GM21737 (cell line): ENCODE results near the gene TRIM38.
"Not testable (repeated sequence)": the region's sequence is repeated elsewhere in the genome, so short reads cannot be mapped to it uniquely, and the experiment has no call there.

Experiments
- ATAC-seq: cut with Tn5 transposase; IDR thresholded peaks from one replicate; pipeline ENCODE4 v1.9.1; 2021; ENCODE audit warnings: mild to moderate bottlenecking, moderate library complexity; ENCODE audit not compliant: unreplicated experiment

TRIM38 gene, protein sequence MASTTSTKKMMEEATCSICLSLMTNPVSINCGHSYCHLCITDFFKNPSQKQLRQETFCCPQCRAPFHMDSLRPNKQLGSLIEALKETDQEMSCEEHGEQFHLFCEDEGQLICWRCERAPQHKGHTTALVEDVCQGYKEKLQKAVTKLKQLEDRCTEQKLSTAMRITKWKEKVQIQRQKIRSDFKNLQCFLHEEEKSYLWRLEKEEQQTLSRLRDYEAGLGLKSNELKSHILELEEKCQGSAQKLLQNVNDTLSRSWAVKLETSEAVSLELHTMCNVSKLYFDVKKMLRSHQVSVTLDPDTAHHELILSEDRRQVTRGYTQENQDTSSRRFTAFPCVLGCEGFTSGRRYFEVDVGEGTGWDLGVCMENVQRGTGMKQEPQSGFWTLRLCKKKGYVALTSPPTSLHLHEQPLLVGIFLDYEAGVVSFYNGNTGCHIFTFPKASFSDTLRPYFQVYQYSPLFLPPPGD

DNA sequence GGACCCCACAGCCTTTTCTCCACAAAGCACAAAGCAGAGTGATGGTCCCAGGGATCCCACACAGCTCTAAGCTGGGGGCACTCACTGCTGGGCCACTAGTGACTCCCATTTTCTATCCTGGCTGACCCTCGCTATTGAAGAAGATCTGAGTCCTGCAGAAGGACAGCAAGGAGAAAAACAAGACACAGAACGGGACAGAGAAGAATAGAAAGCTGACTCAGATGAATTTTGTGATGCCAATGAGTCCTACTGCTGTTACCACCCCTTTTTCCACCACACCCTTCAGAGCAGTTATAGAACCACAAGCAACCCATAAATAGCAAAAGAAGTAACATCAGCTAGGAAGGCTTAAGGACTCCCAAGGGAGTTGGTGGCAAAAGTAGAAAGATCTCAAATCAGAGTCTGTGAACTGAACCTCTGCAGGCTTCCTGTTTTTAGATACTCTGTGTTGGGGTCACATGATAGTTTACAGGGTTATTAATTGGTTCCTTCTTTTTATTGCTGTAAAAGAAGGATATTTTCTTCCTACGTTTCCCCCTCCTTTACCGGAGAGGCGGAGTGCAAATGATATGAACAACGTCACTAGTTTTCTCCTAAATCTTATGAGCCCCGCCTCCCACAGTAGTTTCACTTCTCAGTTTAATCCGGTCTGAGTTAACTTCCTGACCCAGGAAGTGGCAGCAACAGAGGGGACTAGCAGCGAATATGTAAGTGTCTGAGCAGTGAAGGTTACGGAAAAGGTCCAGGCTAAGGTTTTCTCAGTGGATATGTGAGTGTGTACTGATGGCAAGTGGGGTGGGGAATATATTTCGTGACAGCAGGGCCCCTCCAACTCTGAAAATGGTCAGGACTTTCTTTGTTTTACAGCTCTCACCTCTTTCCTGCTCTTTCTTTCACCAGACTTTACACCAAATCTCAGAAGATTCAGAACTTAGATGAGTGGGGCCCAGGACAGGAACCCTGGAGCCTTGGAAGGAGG lies at the start of gene TRIM38:
Gene TRIM38 (plus strand): TSS at position 654 of the 979 bp plus-strand sequence. CDS start 3,721 bp downstream, outside the sequence.
- peak; percentile 72 for ATAC-seq

DNA sequence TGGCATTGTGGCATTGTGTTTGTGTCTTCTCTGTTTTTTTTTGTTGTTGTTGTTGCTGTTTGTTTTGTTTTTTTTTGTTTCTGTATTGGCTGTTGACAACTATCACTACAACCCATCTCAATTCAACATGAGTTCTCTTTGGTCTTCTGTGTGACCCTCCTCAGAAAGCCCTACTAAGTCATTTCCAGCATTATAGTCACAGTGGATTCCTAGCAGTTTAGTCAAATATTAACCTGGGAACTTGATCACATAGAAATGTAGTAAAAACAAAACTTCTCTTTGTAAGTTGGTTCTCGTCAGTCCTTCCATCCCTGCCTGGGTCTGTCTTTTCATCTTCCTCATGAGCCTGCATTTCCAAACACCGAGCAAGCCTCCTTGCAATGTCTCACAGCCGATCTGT lies 48.9 kb upstream of the TRIM38 start:
- ATAC-seq = no peak

DNA sequence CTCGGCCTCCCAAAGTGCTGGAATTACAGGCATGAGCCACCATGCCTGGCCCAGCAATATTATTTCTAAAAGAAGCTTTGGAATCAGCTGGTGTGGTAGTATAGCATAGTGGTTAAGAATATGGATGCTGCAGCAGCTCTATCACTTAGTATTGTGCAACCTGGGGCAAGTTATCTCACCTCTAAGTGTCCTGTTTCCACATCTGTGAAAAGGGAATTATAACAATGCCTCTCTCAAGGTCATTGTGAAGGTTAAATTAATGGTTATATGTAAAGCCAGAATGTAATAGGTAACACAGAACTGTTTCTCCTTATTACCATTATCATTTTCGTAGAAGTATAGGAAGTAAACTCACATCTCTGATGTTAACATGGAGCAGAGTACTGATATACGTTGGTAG lies 46.3 kb upstream of the TRIM38 start:
- ATAC-seq = no peak

DNA sequence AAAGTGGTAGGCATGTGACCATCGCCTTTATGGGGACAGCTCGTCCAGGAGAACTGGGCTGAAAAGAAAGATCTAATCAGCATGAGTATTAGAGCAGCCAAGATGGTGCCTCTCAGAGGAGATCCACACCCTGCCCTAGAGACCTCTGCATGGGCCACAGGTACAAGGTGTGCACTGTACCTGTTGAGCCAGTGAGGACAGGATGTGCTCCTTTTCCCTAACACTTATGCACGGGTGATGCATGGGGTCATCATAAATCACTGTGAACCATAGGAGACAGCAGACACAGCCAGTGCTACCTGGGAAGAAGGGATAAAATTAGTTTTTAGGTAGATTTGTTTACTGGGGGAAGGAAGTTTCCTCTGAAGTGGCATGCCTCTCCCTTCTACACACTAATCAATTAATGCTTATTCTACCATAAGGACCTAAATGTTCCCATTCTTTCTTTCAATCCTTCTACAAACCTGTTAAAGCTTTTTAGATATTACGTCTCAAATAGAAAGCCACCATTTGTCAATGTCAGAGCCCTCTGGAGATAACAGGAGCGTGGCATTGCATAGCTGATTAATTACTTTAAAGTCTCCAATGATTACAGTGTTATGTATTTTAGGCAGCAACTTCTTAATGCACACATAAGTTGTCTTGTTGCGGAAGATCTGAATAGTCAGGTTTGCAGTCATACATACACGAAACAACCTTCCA lies 45.7 kb upstream of the TRIM38 start:
- ATAC-seq = no peak

DNA sequence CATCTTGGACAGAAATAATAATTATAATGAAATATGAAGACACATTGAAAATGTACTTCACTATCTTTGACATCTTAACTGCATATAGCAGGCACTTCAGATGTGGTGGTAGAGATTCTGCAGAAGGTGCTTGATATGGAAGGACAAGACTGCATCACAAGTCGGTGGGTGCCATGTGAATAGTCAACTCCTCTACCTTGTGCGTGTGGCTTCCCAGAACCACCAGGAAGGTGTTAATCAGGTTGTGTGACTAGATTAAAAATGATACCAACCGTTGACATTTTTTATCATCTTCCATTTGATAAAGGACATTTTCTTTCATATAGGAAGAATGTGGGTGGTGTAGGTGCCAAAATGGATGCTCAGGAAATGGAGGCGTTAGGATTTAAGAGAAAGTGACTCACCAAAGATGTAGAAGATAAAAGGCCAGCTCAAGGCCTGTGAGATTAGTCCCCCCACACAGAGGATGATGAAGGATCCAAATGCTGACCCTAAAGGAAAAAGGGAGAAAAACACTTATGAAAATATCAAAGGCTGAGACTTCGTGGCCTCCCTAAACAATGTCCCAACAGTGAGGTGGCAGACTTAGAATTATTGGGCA lies 44.4 kb upstream of the TRIM38 start:
- ATAC-seq = no peak

DNA sequence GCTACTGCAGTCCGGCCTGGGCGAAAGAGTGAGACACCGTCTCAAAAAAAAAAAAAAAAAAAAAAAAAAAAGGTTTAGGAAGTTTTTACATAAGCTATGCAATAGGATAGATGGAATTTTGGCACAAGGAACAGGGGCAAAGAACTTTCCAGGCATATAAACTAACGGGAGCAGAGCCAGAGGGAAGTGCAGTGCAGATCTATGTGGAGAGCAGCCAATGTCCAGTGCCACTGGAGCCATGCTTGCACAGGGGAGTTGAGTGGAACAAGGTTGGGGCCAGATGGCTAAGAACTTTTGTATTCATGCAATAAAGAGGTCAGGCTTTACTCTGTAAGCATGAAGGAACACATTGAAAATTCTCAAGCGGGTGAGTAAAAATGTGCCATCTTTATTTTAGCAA lies 42.9 kb upstream of the TRIM38 start:
- no peak for ATAC-seq

DNA sequence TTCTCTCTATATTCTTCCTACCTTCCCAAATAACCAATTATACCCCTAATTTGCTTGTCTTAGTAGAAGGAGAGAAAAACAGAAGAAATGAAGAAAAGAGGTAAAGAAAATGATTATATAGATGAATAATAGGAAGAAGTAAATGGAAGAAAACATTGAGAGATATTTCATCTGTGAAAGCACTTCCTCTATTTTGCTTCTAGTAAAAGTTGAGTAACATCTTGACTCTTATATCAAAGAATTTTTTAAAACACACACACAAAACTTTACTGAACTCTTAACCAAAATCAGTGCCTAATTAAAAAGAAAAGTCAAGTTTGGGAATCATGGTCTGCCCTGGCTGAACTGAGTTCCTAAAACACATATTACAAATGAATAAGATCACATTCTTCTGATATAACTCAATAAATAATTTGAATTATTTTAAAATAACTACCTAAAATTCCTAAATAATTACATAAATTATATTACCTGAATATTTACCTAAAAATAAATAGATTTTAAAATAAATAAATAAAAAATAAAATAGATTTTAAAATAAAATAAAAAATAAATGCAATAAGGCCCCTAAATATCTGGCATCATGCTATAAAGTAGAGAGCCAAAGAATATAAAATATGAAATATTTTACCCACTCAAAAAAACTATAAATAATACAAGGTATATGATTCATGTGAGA lies 40.9 kb upstream of the TRIM38 start:
- ATAC-seq = no peak

DNA sequence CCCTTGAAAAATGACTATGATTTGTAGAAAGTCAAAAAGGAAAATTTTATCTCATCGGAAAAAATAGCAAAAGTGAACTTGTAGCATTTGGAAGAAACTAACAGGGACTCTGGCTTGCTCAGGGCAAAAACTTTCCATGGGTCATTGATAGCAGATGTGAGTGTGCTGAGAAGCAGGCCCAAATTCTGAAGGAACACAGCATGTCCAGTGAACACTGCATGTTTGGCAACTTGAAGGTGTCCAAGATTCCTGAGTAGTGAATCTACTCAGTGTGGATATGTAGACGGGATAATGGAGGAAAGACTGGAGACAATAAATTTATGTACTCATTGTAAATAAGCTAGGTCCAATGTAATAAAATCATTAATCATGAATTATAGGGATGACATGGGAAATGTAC lies 40.3 kb upstream of the TRIM38 start:
- ATAC-seq = no peak

DNA sequence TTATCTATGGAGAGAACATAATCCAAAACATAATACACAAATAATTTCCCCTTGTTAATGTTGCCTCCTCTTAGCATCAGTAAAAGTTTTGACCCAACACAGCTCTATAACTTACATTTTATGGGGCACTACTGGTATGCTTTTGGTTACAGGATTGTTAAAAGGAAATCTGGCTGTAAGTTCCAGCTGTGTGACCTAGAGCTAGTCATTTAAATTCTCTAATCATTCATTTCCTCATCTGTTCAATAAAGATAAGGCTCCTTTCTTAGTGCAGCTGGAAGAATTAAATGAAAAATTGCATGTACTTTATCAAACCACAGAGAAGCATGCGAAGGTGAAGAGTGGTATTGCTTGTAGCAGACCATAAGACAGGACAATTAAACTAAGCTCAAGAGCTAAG lies 36.7 kb upstream of the TRIM38 start:
- ATAC-seq = no peak

DNA sequence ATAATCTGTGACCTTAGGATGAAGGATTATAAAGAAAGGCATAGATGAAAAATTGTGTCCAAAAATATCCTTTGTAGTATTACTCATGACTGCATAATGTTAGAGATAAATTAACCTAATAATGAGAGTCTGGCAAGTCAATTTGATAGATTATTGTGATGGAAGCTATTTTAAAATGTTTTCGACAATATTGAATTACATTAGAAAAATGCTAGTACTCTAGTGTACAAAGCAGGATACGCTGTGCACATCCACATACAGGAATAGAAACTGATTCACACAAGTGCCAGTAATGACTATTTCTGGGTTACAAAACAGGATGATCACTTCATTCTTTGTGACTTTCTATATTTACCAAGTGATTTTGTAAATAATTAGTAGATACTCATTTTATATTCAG lies 35.4 kb upstream of the TRIM38 start:
- no peak for ATAC-seq

DNA sequence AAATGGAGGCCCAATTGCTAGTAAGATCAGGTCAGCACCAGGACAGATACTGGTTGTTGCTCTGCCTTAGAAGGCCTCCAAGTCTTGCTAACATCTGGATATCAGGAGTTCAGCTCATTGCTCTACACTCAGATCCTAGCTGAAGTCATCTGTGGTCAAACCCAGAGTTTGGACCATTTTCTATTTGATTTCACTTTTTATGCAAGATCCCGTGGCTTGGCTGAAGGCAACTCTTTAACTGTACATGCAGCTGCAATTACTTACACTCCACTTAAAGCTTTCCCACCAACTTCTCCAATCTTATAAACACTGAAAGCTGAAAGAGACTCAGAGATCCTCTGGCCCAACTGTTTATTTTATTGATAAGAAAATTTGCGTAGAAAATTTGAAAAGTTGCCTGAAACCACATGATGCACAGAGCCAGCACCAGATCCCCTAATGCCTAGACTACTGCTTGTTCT lies 34.8 kb upstream of the TRIM38 start:
- ATAC-seq = no peak

DNA sequence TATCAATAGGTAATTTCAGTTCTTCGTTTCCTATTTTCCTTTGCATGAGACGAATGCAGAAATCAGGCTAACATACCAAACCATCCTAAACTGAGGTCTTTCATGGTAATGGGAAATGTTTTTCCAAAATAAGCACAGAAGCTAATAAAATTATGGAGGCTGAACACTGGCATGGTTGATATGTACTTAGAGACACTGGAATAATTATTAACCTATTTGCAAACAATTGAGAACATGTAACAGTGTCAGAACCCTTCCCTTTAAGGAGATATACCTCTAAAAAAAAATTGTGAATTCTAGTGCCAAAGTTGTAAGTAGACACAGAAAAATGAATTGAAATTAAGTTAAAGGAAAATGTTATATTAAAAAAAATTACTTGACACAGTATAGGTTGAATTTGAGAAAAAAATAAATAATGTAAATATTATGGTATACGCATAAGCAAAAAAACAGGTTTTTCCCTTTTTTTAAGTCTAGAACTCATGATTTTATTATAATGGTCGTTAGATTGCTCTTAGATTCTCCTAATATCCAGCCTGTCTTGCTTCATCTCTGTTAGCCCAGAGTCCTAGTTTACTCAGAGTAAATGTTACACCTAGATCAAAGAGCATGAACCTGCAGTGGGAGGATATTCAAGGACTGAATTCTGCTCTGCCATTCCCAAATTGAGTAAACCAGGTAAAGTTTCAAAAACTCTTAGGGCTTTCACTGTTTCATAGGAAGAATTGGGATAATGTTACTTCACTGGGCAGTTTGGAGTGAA lies 33.9 kb upstream of the TRIM38 start:
- no peak for ATAC-seq

DNA sequence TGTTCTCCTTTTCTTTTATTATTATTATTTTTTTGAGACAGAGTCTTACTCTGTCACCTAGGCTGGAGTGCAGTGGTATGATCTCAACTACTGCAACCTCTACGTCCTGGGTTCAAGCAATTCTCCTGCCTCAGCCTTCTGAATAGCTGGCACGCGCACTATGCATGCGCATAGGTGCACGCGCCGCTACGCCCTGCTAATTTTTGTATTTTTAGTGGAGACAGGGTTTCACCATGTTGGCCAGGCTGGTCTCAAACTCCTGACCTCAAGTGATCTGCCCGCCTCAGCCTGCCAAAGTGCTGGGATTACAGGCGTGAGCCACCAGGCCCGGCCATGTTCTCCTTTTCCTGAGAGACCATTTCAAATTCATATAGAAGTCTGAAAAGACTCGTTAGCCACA lies 32.8 kb upstream of the TRIM38 start:
- ATAC-seq = not testable (repeated sequence)

DNA sequence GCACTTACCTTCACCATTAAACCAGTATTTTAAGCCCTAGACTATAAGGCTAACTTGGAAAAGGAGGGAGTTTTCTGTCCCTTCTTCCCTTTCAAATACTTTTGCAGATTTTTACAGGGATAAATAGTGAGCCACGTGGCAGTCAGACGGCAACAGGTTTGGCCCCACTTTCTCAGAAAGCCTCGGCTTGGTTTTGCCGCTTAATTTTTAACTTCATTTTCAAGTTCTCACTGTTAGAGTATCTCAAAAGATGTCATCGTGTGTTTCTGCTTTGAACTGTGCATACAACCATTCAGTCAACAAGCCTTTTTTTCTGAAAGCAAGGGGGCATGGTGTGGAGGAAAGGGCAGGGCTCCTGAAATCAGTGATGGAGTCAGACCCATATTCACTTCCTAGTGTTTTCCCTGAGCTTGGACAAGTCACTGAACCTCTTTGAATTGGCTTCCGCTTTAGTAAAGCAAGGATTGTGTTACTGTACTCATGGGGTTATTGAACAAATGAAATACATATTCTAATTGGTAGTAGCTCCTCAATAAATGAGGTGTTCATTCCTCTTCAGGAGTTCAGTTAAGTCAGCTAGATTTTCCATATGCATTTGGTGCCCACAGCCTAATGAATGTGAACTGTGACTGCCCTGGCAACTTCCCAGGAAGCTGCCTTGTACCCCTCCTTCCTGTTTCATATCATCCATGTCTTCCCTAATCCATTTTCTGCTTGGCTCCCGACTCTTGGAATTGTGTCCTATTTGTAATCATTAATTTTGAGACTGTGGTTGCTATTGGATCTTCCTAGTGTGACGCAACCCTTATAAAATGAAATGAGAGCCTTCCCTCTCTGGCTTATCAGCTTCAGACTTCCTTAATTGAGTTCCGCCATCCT lies 31.8 kb upstream of the TRIM38 start, which contains the start of gene SLC17A2:
Gene SLC17A2 (minus strand): TSS at position 160 of the 879 bp plus-strand sequence. CDS start 4,895 bp downstream, outside the sequence.
- no peak for ATAC-seq

DNA sequence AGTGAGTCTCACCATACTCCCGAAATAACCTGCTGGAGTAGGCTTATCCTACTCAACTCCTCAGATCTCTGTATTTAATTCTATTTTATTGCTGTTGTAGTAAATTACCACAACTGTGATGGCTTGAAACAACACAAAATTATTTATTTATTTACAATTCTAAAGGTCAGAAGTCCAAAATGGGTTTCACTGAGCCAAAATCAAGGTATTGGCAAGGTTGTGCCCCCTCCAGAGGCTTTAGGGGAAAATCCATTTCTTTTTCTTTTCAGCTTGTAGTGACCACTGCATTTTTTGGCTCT lies 31.2 kb upstream of the TRIM38 start:
- no peak for ATAC-seq

DNA sequence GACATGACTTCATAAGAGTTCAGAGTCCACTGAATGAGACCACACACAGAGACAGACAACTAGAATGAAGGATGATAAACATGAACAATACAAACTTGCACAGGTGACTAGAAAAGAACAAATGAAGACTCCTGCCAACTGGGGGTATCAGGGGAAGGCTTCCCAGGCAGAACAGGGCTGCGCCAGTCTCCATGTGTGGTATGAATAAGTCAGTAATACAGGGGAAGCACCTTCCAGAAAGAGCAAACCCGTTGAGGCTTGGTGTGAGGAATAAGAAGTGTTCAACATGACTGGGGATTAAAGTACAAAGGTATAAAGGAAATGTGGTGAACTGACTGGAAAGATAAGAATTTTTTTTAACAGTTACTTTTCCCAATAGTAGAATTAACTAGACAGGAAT lies 28.4 kb upstream of the TRIM38 start:
- ATAC-seq = no peak

DNA sequence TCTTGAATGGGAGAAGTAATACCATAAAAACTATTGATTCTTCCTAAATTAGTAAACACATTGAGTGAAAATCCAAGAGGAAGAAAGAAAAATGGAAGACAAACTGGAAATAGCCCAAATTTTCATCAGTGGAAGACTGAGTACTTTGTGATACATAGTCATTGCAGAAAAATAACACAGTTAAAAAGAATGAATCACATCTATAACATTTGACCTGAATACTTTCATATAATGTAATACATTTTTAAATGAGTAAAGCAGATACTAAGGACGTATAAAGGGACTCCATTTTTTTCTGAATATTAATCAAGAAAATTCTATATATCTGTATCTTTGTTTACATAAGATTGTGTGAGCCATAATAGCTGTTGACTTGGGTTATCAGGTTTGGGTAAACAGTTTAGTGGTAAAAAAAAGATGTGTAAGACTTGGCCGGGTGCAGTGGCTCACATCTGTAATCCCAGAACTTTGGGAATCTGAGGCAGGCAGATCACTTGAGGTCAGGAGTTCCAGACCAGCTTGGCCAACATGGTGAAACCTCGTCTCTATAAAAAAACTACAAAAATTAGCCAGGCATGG lies 27.8 kb upstream of the TRIM38 start:
- no peak for ATAC-seq

DNA sequence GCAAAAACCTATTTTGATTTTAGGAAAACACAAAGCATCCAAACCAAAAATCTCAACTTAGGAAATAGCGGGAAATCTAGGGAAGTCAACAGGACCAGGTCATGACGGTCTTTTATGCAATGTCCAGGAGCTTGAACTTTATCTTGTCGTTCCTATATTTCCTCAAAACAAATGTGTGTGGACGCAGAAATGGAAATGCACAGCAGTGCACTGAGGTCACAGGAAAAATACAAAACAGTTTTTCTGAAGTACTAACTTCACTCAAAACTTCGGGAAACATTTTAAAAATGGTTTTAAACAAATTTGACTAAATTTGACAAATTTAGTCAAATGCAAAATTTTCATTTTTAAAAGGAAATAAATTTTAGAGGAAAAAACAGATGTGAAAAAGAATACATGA lies 26.6 kb upstream of the TRIM38 start:
- ATAC-seq = no peak
